Endothelial cell of umbilical vein (primary cell): ENCODE results near the gene SHPK. TPM values are rescaled to one million over a fixed set of nuclear protein-coding genes. Genes with fewer than 3 reads are reported as not detected.

Experiments used
- BruUV-seq: library from RNA; stranded (reverse); fragments of 400-500 nt; replicated peaks from 2 replicates; lab custom pipeline; 2021; lab: Mats Ljungman, UMichigan
- CTCF ChIA-PET: fragments of 300-600, 350-600 bp; sonication (Branson Sonifier 250); formaldehyde crosslinking; loops from one replicate; lab custom pipeline; 2021; ENCODE audit warnings: antibody characterized with exemption, inconsistent platforms; lab: Charles Lee
- POLR2A ChIA-PET: fragments of 300-600, 350-600 bp; sonication (Branson Sonifier 250); formaldehyde crosslinking; loops from one replicate; lab custom pipeline; 2021; ENCODE audit warnings: antibody characterized with exemption, inconsistent platforms; lab: Charles Lee
- DNase-seq: peaks from one replicate; pipeline ENCODE4 v3.0.0-alpha.2; 2011; ENCODE audit warnings: low read depth, low spot score
- FAIRE-seq: peaks from 2 replicates; lab custom pipeline; 2011; peaks lifted over from hg19 to GRCh38; lab: Jason Lieb, UNC
- H2AFZ ChIP-seq: 2 replicates; pipeline ENCODE4 v1.6.0; 2012; ENCODE audit warnings: low read depth, low read length, control low read depth, inconsistent platforms
- H3K27ac ChIP-seq: 2 replicates; pipeline ENCODE4 v1.5.1; 2011; ENCODE audit warnings: low read depth, mild to moderate bottlenecking, control low read depth, low read length, moderate library complexity; ENCODE audit not compliant: insufficient read depth
- H3K27me3 ChIP-seq, 2 experiments: 2 replicates each; pipeline versions ENCODE4 v1.6.0 to v1.6.1; 2011; ENCODE audit warnings: low read length in 2 of 2, mixed read lengths in 1 of 2; ENCODE audit not compliant: control insufficient read depth in 2 of 2, insufficient read depth in 2 of 2
- H3K36me3 ChIP-seq, 2 experiments: 2 replicates in 1 of 2; 3 replicates in 1 of 2; pipeline ENCODE4 v1.5.1; 2011; ENCODE audit warnings: low read length in 2 of 2, mild to moderate bottlenecking in 1 of 2, moderate library complexity in 1 of 2; ENCODE audit not compliant: control insufficient read depth in 2 of 2, insufficient read depth in 2 of 2; ENCODE audit errors: extremely low read depth in 1 of 2
- H3K4me1 ChIP-seq: 3 replicates; pipeline ENCODE4 v1.5.1; 2011; ENCODE audit warnings: mild to moderate bottlenecking, low read length; ENCODE audit not compliant: control insufficient read depth, insufficient read depth; ENCODE audit errors: extremely low read depth
- H3K4me2 ChIP-seq: 2 replicates; pipeline ENCODE4 v1.6.1; 2011; ENCODE audit warnings: low read length, control low read depth, mixed read lengths; ENCODE audit not compliant: insufficient read depth
- H3K4me3 ChIP-seq, 3 experiments: fragments of 200-600 bp in 1 of 3; sonication (generic), shearing (Covaris generic) in 1 of 3; replicated peaks in 1 of 3; 2 replicates each; pipeline ENCODE4 v1.5.1; 2011 to 2016; ENCODE audit warnings: control low read depth in 3 of 3, low read length in 3 of 3, mild to moderate bottlenecking in 2 of 3, inconsistent platforms in 1 of 3, low read depth in 1 of 3, moderate library complexity in 1 of 3; ENCODE audit not compliant: insufficient read depth in 1 of 3
- H3K79me2 ChIP-seq: 2 replicates; pipeline ENCODE4 v1.6.0; 2012; ENCODE audit warnings: low read length, inconsistent platforms; ENCODE audit not compliant: control insufficient read depth, insufficient read depth
- H3K9ac ChIP-seq: replicated peaks from 2 replicates; pipeline ENCODE3; 2011; ENCODE audit warnings: low read length, control low read depth; ENCODE audit not compliant: insufficient read depth; ENCODE audit errors: extremely low read depth
- H3K9me1 ChIP-seq: replicated peaks from 3 replicates; pipeline ENCODE4 v1.6.0; 2011; ENCODE audit warnings: mild to moderate bottlenecking, low read length; ENCODE audit not compliant: control insufficient read depth, insufficient read depth; ENCODE audit errors: extremely low read depth
- H3K9me3 ChIP-seq: replicated peaks from 2 replicates; pipeline ENCODE4 v1.5.1; 2012; ENCODE audit warnings: low read length, inconsistent platforms; ENCODE audit not compliant: control insufficient read depth, insufficient read depth
- H4K20me1 ChIP-seq: replicated peaks from 2 replicates; pipeline ENCODE3; 2011; ENCODE audit warnings: mild to moderate bottlenecking, low read length; ENCODE audit not compliant: control insufficient read depth, insufficient read depth; ENCODE audit errors: extremely low read depth
- EZH2 ChIP-seq: IDR thresholded peaks from 2 replicates; pipeline ENCODE4 v1.6.1; 2012; ENCODE audit warnings: borderline replicate concordance, low read depth, mild to moderate bottlenecking, moderate library complexity, low read length, inconsistent platforms; ENCODE audit not compliant: severe bottlenecking
- FOS ChIP-seq: IDR thresholded peaks from 2 replicates; pipeline ENCODE4 v1.6.1; 2011; ENCODE audit warnings: mild to moderate bottlenecking, low read length, moderate library complexity, borderline replicate concordance; ENCODE audit not compliant: insufficient read depth
- GATA2 ChIP-seq: IDR thresholded peaks from 2 replicates; pipeline ENCODE4 v1.7.0; 2011; ENCODE audit warnings: low read depth, mild to moderate bottlenecking, moderate library complexity, mixed read lengths, low read length; ENCODE audit not compliant: insufficient read length, insufficient read depth
- JUN ChIP-seq: IDR thresholded peaks from 2 replicates; pipeline ENCODE4 v1.6.1; 2011; ENCODE audit warnings: borderline replicate concordance, low read depth; ENCODE audit not compliant: insufficient read length, insufficient read depth
- MAX ChIP-seq: IDR thresholded peaks from 2 replicates; pipeline ENCODE4 v1.6.1; 2011; ENCODE audit not compliant: insufficient read depth, insufficient read length
- MYC ChIP-seq: IDR thresholded peaks from one replicate; pipeline ENCODE4 v1.6.1; 2011; ENCODE audit warnings: mild to moderate bottlenecking, low read depth, low read length
- POLR2A ChIP-seq: IDR thresholded peaks from 2 replicates; pipeline ENCODE4 v1.6.1; 2012; ENCODE audit warnings: low read depth, mild to moderate bottlenecking, control low read depth, low read length
- POLR2AphosphoS5 ChIP-seq: IDR thresholded peaks from 2 replicates; pipeline ENCODE4 v1.6.1; 2012; ENCODE audit warnings: low read depth, mild to moderate bottlenecking, control low read depth, low read length, moderate library complexity; ENCODE audit not compliant: insufficient read depth
- dilution Hi-C: fragments of 300-500 bp; cut with MboI; formaldehyde crosslinking; loops from one replicate; pipeline ENCODE4 v1.15.0; 2019; ENCODE audit warnings: low sequenced_read_pairs; ENCODE audit not compliant: extremely low pct_ligation_motif_present
- intact Hi-C: fragments of 100-400 bp; cut with micrococcal nuclease; formaldehyde crosslinking; loops from one replicate; pipeline ENCODE4 v1.10.0; 2022
- polyA plus RNA-seq, 4 experiments: library from polyadenylated mRNA; depleted of rRNA in 3 of 4; stranded (reverse) in 3 of 4; unstranded in 1 of 4; fragments of >200 nt; gene quantifications; 2 replicates each; pipeline versions ENCODE4 v1.2.1 to v1.2.3, GENCODE V29; 2011 to 2012; ENCODE audit warnings: missing spikeins in 1 of 4
- total RNA-seq: library from RNA; stranded (reverse); gene quantifications from 2 replicates; pipeline ENCODE4 v1.2.3, GENCODE V29; 2021
- TF ChIP-seq, protein P1 (sequence below), 2 donors: IDR thresholded peaks; 1 replicate in 1 of 2; 2 replicates in 1 of 2; pipeline ENCODE4 v1.5.1; 2011; ENCODE audit warnings: low read length in 2 of 2, mild to moderate bottlenecking in 2 of 2, moderate library complexity in 2 of 2, control low read depth in 1 of 2, inconsistent platforms in 1 of 2, low read depth in 1 of 2; ENCODE audit not compliant: insufficient read depth in 1 of 2; ENCODE audit errors: extremely low read depth in 1 of 2

SHPK gene
- total and polyA plus RNA-seq, 2 donors (not counting 3 experiments of a cell fraction or from before 2014, with no cell fraction given), result 15.4 to 15.9 TPM

DNA sequence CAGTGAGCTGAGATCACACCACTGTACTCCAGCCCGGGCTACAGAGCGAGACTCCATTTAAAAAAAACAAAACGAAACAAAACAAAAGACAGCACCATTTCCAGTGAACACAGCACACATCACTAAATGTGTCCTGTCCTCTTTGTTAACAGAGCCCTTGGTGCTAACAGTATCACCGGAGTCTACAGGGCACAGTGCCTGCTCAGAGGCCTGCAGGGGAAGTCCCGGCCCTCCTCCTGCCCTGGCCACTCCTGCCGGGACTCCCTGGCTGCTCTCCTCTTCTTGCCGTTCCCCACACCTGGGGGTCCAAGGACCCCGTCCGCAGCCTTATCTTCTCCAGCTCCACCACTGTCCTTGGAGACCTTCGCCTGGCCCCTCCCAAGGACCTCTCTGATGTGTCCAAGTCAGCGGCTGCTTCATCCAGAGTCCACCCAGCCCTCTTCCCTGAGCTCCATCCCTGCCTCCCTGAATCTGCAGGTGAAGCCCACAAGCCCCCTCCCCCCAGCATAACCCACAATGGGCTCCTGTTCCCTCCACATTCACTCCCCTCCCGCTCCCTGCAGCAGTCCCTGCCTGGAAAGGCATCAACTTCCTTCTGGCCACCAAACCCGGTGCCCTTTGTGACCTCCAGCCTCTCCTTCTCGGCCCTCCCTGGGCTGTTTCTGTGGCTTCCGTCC, 35.4 kb downstream of the SHPK start:
- Histone ChIP-seq H3K4me3 (no peak overlapping the region), H3K9ac (no peak overlapping the region), H2AFZ (no peak overlapping the region), H3K36me3 (no peaks in the 10 kb centered on the region), H3K27ac (no peak overlapping the region), H3K9me3 (no peaks in the 10 kb centered on the region), H3K4me1 (peaks cover 9% of the 10 kb centered on the region), H3K79me2 (no peaks in the 10 kb centered on the region), H3K9me1 (no peaks in the 10 kb centered on the region), H3K4me2 (no peak overlapping the region), H3K27me3 (no peaks in the 10 kb centered on the region), H4K20me1 (no peaks in the 10 kb centered on the region)
- CTCF ChIA-PET, result no interaction called here
- DNase-seq, result no peak
- dilution Hi-C loops, result no loop called here
- POLR2A ChIA-PET, result no interaction called here
- FAIRE-seq, result no peak
- intact Hi-C loops, result no loop called here
- BruUV-seq, result no TSS peak
- no peak for TF ChIP-seq GATA2
- TF ChIP-seq POLR2A, result no peak
- TF ChIP-seq FOS, result no peak
- no peak for TF ChIP-seq MAX
- TF ChIP-seq, protein P1, sequence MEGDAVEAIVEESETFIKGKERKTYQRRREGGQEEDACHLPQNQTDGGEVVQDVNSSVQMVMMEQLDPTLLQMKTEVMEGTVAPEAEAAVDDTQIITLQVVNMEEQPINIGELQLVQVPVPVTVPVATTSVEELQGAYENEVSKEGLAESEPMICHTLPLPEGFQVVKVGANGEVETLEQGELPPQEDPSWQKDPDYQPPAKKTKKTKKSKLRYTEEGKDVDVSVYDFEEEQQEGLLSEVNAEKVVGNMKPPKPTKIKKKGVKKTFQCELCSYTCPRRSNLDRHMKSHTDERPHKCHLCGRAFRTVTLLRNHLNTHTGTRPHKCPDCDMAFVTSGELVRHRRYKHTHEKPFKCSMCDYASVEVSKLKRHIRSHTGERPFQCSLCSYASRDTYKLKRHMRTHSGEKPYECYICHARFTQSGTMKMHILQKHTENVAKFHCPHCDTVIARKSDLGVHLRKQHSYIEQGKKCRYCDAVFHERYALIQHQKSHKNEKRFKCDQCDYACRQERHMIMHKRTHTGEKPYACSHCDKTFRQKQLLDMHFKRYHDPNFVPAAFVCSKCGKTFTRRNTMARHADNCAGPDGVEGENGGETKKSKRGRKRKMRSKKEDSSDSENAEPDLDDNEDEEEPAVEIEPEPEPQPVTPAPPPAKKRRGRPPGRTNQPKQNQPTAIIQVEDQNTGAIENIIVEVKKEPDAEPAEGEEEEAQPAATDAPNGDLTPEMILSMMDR (IDR thresholded peaks at IDR 0.05; ENCODE audit: extremely low read depth in 1 of 2, insufficient read depth in 1 of 2, low read depth in 1 of 2, low read length in 2 of 2), result no peak
- TF ChIP-seq MYC, result no peak
- no peak for TF ChIP-seq JUN
- TF ChIP-seq EZH2, result no peak
- TF ChIP-seq POLR2AphosphoS5, result no peak
